HG03108 (cell line): ENCODE measurements around the gene PPP1R18.

ENCODE experiments used
- ATAC-seq: cut with Tn5 transposase; IDR thresholded peaks from one replicate; pipeline ENCODE4 v1.9.1; 2021; ENCODE audit warnings: moderate library complexity; ENCODE audit not compliant: unreplicated experiment

Gene PPP1R18

GRCh38 chr6:30689985-30690384 is 3.5 kb upstream of the PPP1R18 start:
- ATAC-seq = no peak

GRCh38 chr6:30689022-30689865 is 2.8 kb upstream of the PPP1R18 start:
- no peak for ATAC-seq

GRCh38 chr6:30688569-30688968 is 2.1 kb upstream of the PPP1R18 start:
- peak; percentile 16 for ATAC-seq

DNA sequence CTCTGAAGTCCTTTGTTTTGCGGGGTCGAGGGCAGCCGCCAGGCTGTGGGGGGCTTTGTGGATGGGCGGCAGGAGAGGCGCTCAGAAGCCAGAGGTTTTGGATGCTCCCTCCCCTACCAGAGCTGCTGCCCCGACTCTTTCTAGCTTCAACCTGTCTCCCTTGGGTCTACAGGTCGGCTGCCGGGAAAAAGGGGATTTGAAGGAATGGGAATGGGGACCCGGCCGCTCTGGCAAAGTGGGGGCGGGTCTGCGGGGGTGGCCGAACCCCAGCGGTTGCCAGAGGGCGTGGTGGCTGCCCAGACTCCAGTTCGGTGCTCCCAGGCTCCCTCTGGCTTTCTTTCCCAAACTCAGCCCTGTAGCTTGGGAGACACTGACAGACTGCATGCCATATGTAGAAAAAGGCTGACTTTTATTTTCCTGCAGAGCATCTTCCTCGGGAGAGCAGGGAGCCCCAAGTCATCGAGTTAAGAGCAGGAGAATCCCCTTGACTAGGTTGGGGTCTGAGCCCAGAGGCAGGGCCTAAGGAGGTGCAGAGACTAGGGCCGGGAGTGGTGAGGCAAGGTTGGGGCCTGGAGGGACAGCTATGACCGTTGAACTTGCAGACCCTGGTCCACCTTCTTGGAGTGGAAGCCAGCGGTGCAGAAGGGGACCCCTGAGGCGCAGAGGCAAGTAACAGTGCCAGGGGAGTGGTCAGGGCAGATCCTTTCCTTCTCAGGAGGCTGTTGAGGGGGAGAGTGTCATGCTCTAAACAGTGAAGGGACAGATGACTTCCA is 1.4 kb upstream of the PPP1R18 start:
- ATAC-seq = no peak

- ATAC-seq = peak; percentile 44
Measured at GRCh38 chr6:30686908-30687658, 638 bp upstream of the PPP1R18 start.

- ATAC-seq = no peak
Measured at GRCh38 chr6:30685157-30686008, 1.1 kb downstream of the PPP1R18 start.

DNA sequence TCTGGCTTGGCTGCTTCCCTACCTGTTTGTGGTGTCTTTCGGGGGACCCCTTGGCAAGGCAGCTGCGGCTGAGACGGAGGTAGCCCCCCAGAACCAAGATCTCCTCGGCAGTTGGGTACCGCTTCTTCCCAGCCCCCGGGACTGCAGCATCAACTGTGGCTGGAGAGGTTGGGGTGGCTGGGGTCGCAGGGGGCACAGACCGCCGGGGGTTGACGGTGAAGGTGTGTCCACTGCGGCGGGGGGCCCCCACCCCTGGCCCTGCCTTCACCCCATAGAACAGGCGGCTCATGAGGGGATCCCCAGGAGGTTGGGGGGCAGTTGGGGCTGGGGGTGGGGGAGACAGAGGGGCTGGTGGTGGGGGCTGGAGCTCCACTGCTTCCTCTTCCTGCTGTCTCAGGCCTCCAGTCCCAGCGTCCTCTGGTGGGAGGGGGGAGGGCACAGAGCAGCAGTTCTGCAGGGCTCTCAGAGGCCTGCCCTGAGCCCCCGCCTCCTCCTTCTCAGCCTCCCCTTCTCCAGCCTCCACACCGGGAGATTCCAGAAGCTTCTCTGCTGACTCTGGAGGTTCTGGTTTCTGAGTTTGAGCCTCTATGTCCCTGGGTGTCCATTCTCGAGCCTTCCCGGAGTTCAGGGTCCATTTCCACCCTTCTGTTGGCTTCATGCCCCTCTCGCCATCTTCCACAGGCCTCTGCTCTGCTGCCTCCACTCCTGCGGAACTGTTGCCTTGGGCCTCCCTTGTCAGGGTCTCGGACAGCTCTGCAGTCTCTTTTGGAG is 1.9 kb downstream of the PPP1R18 start:
- no peak for ATAC-seq

DNA sequence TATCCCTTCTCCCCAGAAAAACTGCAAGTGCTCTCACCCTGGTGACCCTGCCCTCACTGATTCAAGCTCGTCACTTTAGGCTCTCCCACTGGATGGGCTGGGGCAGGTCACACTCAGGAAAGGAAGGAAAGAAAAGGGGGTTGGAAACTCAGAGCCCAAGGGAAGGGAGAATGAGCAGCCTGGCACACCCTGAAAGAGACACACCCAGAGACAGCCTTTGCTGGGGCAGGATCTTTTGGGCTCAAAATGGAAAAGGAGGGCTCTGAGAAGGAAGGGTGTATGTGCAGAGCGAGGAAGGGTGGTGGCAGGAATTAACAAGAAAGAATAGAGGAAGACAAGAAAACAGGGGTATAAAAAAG is 2.5 kb downstream of the PPP1R18 start:
- ATAC-seq = no peak

- ATAC-seq = no peak
Measured at GRCh38 chr6:30683183-30683979, 3.1 kb downstream of the PPP1R18 start.

GRCh38 chr6:30682143-30683117 is 4.0 kb downstream of the PPP1R18 start:
- peak; percentile 35 for ATAC-seq

DNA sequence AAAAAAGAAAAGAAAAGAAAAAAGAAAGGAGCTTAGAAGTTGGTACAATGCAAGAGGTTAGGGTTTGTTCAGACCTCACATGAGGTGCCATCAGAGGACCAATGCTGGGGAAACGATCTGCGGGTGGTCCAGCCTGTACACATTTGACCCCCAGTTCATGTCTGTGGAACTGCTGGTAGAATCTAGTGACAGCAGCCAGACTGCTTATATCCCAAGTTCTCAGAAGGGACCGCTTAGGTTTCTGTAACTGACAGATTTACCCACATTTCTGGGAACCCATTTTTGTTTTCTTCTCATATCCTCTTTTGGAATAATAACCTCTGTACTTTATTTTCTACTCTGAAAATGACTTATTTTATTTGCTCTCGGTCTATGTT is 4.7 kb downstream of the PPP1R18 start:
- no peak for ATAC-seq

- ATAC-seq = no peak
Measured at GRCh38 chr6:30679765-30680535, 6.5 kb downstream of the PPP1R18 start.

DNA sequence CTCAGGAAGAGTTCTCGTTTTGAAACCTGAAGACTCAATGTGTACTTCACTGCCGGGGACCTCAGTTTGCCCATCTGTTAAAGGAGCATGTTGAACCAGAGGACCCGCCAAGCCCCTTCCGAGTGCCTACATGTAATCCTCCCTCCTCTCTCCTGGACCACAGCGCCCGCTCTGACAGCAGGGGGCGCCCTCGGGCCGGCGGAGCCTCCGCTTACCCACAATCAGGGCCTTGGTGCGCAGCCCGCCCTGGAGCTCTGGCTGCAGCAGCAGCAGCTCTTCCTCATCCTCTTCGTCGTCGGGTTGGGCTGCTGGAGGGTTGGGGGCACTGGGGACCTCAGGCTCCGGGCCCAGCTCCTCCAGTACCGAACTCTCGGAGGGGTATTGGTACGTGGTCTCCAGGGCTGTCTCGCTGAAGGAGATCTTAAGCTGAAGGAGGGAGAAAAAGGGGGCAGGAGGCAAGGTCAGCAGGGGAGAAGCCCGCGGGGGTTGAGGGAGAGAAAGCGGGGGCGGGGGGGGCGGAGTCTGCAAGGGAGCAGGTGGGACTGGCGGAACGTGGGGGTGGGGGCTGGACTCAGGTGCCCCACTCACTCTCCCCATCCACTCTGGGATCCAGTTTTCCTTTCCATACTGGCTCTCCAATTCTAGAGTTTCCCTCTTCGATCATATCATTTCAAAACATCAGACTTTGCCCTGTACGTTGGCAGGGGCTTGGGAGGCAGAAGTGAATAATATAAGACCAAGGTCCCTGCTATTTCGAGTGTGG is 7.3 kb downstream of the PPP1R18 start:
- ATAC-seq = peak; percentile 41

DNA sequence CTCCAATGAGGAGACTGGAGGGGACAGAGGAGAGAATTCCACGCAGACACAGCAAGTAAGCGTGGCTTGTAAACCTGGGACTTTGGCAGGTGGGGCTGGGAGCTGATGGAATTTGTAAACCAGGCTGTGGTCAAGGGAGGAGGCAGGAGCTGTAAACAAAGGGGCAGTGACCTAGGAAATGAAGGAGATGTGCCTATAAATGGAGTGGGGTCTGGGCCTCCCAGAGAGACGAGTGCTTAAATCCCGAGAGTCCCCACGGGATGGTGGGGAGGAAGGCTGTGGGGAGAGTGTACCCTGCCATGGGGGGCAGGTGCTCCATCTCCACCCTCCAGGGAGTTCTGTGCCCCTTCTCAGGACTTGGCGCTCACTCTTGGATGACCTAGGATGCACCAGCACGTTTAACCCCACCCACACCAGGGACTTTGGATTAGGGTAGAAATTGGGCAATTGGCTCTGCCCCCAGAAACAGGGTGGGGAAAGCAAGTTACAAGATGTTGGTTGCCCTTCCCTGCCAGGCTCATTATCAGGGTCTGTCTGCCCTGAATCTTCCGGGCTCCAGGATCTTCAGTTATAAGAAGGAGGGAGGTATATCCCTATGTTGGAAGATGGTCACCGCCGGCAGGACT is 9.7 kb downstream of the PPP1R18 start:
- no peak for ATAC-seq

DNA sequence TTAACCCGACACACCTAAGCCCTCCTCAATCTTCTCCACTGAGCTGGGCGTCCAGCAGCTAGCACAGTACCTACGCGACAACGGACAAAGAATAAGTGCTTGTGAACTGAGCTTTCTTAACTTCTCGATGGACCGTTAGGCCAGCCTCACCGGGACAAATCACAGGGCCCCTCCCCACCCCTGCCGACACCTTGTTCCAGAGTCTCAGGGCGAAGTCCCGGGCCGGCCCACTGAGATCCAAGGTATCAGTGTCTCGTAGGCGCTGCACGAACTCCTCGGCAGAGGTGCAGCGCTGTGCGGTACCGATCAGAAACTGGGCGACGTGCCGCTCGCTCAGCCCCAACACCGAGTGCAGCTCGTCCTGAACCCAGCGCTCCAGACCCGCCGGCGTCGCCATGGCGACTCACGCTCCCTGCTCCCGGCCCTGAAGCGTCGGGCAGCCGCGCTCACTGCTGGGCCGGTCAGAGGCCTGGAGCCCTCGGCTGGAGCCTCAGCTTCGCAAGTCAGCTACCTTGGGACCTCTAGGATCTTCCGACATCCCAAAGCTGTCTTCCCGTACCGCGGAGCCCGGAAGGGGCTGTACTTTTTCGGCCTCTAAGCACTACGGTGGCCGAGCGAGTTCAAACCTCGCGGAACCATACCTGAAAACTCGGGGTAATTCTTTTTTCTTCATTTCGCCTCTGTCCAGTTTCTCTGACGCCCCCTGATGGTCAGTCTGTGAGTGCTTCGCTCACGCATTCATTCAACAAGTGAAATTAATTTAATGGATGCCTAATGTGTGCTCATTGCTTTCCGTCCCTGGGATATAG is 13.8 kb downstream of the PPP1R18 start, which contains the start of gene DHX16:
Gene DHX16 (minus strand): TSS at position 562 of the 809 bp plus-strand sequence. CDS start 165 bp downstream, at position 397.
- peak; percentile 61 for ATAC-seq
